Thyroid gland (tissue), 4 donors: ENCODE data around the gene DLGAP4. TPM values are rescaled to one million over a fixed set of nuclear protein-coding genes. Genes with fewer than 3 reads are reported as not detected.

Source experiments
- DNase-seq, 2 donors: peaks; one replicate each; pipeline ENCODE4 v3.0.0-alpha.2; 2019
- H3K27ac ChIP-seq, 3 donors: fragments of 200-600 bp; sonication (generic); 1 replicate in 2 of 3; 2 replicates in 1 of 3; pipeline ENCODE4 v1.5.1; 2016 to 2019; ENCODE audit warnings: mild to moderate bottlenecking in 1 of 3, moderate library complexity in 1 of 3
- H3K27me3 ChIP-seq: fragments of 200-600 bp; sonication (generic); one replicate; pipeline ENCODE4 v1.5.1; 2019
- H3K36me3 ChIP-seq, 2 donors: fragments of 200-600 bp; sonication (generic); one replicate each; pipeline ENCODE4 v1.5.1; 2016 to 2019
- H3K4me1 ChIP-seq, 2 donors: fragments of 200-600 bp; sonication (generic); one replicate each; pipeline ENCODE4 v1.5.1; 2017 to 2019
- H3K4me3 ChIP-seq, 3 donors: fragments of 200-600 bp; sonication (generic); replicated peaks in 1 of 3; 1 replicate in 2 of 3; 2 replicates in 1 of 3; pipeline ENCODE4 v1.5.1; 2016; ENCODE audit warnings: mild to moderate bottlenecking in 1 of 3
- H3K9me3 ChIP-seq: fragments of 200-600 bp; sonication (generic); one replicate; pipeline ENCODE4 v1.5.1; 2017
- POLR2A ChIP-seq, 2 donors: fragments of 450-650 bp; IDR thresholded peaks; one replicate each; pipeline ENCODE4 v1.6.1; 2017; ENCODE audit warnings: antibody characterized with exemption in 2 of 2, mild to moderate bottlenecking in 2 of 2, moderate library complexity in 1 of 2
- WGBS, 2 donors: methylation state at CpG; one replicate each; pipeline ENCODE4 v1.1.5; 2017; 5-methylcytosine and 5-hydroxymethylcytosine counted together
- intact Hi-C: fragments of 100-400 bp; cut with DNase I; formaldehyde crosslinking; loops from one replicate; pipeline ENCODE4 v1.15.1; 2023
- total RNA-seq, 4 donors: library from RNA; depleted of rRNA; stranded (reverse); fragments of >200 nt; gene quantifications; one replicate each; pipeline ENCODE4 v1.2.3, GENCODE V29; 2016
- TF ChIP-seq, protein P1 (sequence below), 6 experiments: fragments of 200-600 bp in 3 of 6; fragments of 450-650 bp in 3 of 6; sonication (generic) in 3 of 6; IDR thresholded peaks; one replicate each; pipeline ENCODE4 v1.5.1; 2016 to 2019; ENCODE audit warnings: antibody characterized with exemption in 6 of 6, mild to moderate bottlenecking in 2 of 6, inconsistent platforms in 1 of 6, moderate library complexity in 1 of 6

DLGAP4 gene
- total RNA-seq, 4 donors from 2014 or later, result 29.3 to 52.4 (median 41.5) TPM

GRCh38 chr20:36308986-36309385 lies 2.8 kb downstream of the DLGAP4 start:
- no peak for DNase-seq
- intact Hi-C loops, result no loop called here
- no peak for TF ChIP-seq POLR2A (IDR thresholded peaks at IDR 0.05)
- TF ChIP-seq, protein P1, sequence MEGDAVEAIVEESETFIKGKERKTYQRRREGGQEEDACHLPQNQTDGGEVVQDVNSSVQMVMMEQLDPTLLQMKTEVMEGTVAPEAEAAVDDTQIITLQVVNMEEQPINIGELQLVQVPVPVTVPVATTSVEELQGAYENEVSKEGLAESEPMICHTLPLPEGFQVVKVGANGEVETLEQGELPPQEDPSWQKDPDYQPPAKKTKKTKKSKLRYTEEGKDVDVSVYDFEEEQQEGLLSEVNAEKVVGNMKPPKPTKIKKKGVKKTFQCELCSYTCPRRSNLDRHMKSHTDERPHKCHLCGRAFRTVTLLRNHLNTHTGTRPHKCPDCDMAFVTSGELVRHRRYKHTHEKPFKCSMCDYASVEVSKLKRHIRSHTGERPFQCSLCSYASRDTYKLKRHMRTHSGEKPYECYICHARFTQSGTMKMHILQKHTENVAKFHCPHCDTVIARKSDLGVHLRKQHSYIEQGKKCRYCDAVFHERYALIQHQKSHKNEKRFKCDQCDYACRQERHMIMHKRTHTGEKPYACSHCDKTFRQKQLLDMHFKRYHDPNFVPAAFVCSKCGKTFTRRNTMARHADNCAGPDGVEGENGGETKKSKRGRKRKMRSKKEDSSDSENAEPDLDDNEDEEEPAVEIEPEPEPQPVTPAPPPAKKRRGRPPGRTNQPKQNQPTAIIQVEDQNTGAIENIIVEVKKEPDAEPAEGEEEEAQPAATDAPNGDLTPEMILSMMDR (IDR thresholded peaks at IDR 0.05), result no peak
- H3K4me1 ChIP-seq, result peaks cover 8 to 12% of the 10 kb centered on the region in 2 donors
- H3K27ac ChIP-seq, result no peak overlapping the region
- H3K27me3 ChIP-seq, result peaks cover 23% of the 10 kb centered on the region
- H3K9me3 ChIP-seq, result no peaks in the 10 kb centered on the region
- no peak overlapping the region for H3K4me3 ChIP-seq
- 60 to 67% methylated on average over 12 of the region's 12 CpGs for WGBS, 2 donors
- H3K36me3 ChIP-seq, result no peaks in the 10 kb centered on the region

- no peaks in the 10 kb centered on the region for H3K9me3 ChIP-seq
- H3K27ac ChIP-seq, result no peak overlapping the region
- TF ChIP-seq, protein P1 (IDR thresholded peaks at IDR 0.05), result no peak
- no peak for TF ChIP-seq POLR2A (IDR thresholded peaks at IDR 0.05)
- H3K4me1 ChIP-seq, result peaks cover 8 to 12% of the 10 kb centered on the region in 2 donors
- H3K4me3 ChIP-seq, result no peak overlapping the region
- H3K27me3 ChIP-seq, result peaks cover 20% of the 10 kb centered on the region
- intact Hi-C loops, result no loop called here
- WGBS, 2 donors, result 68 to 82% methylated on average over 3 of the region's 3 CpGs
- no peak for DNase-seq
- no peaks in the 10 kb centered on the region for H3K36me3 ChIP-seq
Observed at GRCh38 chr20:36309643-36310042, 3.5 kb downstream of the DLGAP4 start.

DNA sequence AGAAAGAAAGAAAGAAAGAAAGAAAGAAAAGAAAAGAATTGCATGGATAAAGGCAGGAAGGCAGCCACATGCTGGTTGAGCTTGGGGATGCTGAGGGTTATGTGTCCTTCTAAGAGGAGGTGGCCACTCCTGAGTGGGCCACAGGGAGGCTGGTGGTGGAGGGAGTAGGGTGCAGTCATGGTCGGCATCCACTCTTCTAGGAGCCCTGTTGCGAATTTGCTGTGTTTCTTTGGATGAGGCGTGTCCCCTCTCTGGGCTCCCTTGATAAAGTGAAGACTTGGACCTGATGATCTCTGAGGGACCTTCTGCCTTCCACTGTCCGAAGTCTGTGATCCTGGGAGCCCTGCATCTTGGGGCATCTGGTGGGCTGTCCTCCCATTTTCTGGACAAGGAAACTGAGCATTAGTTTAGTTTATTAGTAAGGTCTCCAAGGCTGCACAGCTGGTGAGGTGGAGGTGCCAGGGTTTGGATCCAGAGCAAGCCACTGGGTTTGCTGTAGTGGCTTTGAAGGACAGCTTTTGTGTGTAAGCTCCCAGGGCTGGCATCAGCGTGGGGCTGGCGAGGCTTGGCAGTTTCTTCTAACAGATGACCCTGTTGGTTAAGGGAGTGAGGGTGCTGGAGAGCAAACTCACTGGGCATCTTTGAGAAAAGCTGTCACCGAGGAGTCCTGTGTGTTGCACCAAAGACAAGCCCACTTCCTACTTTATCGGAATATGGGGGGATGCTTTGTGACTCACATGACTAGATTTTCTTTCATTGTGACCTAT lies 4.3 kb downstream of the DLGAP4 start:
- H3K27me3 ChIP-seq, result peaks cover 12% of the 10 kb centered on the region
- intact Hi-C loops, result no loop called here
- no peak for DNase-seq
- H3K36me3 ChIP-seq, result no peaks in the 10 kb centered on the region
- H3K27ac ChIP-seq, result no peak overlapping the region
- no peaks in the 10 kb centered on the region for H3K9me3 ChIP-seq
- TF ChIP-seq, protein P1 (IDR thresholded peaks at IDR 0.05), result no peak
- no peak for TF ChIP-seq POLR2A (IDR thresholded peaks at IDR 0.05)
- WGBS, 2 donors, result 83 to 87% methylated on average over 6 to 8 of the region's 8 CpGs
- H3K4me1 ChIP-seq, result peaks cover 8 to 12% of the 10 kb centered on the region in 2 donors
- H3K4me3 ChIP-seq, result no peak overlapping the region

- Histone ChIP-seq H3K36me3 (no peaks in the 10 kb centered on the region), H3K4me1 (peaks cover 5 to 8% of the 10 kb centered on the region in 2 donors), H3K27me3 (peaks cover 7% of the 10 kb centered on the region), H3K4me3 (no peak overlapping the region), H3K9me3 (no peaks in the 10 kb centered on the region), H3K27ac (no peak overlapping the region)
- 64 to 73% methylated on average over 13 to 17 of the region's 17 CpGs for WGBS, 2 donors
- intact Hi-C loops, result no loop called here
- no peak for DNase-seq
- no peak for TF ChIP-seq POLR2A (IDR thresholded peaks at IDR 0.05)
- TF ChIP-seq, protein P1 (IDR thresholded peaks at IDR 0.05), result no peak
Observed at GRCh38 chr20:36311141-36311853, 5.2 kb downstream of the DLGAP4 start.
